GM18519 (cell line): ENCODE data around the gene ABCB10.
"Not testable (repeated sequence)": the region's sequence is repeated elsewhere in the genome, so short reads cannot be mapped to it uniquely, and the experiment has no call there.

ENCODE experiments used
- ATAC-seq: cut with Tn5 transposase; IDR thresholded peaks from one replicate; pipeline ENCODE4 v1.9.1; 2021; ENCODE audit warnings: mild to moderate bottlenecking, moderate library complexity; ENCODE audit not compliant: unreplicated experiment, low FRiP score

ABCB10 gene

GRCh38 chr1:229574679-229575442 lies 16.4 kb upstream of the ABCB10 start:
- ATAC-seq = no peak

GRCh38 chr1:229572286-229572685 lies 13.8 kb upstream of the ABCB10 start:
- ATAC-seq = no peak

- no peak for ATAC-seq
These were observed 12.5 kb upstream of the ABCB10 start for GRCh38 chr1:229570891-229571516.

GRCh38 chr1:229570305-229570704 lies 11.8 kb upstream of the ABCB10 start:
- ATAC-seq = no peak

GRCh38 chr1:229567109-229567868 lies 8.8 kb upstream of the ABCB10 start:
- no peak for ATAC-seq

GRCh38 chr1:229563701-229564100 lies 5.2 kb upstream of the ABCB10 start:
- no peak for ATAC-seq

- ATAC-seq = no peak
These were observed 4.7 kb upstream of the ABCB10 start for GRCh38 chr1:229563241-229563640.

GRCh38 chr1:229562686-229563085 lies 4.2 kb upstream of the ABCB10 start:
- no peak for ATAC-seq

GRCh38 chr1:229561141-229561540 lies 2.6 kb upstream of the ABCB10 start:
- ATAC-seq = no peak

GRCh38 chr1:229560124-229560523 lies 1.6 kb upstream of the ABCB10 start:
- ATAC-seq = not testable (repeated sequence)

- not testable (repeated sequence) for ATAC-seq
These were observed 862 bp upstream of the ABCB10 start for GRCh38 chr1:229559336-229559801.

GRCh38 chr1:229557913-229558414 lies 543 bp downstream of the ABCB10 start:
- ATAC-seq = peak; percentile 24

GRCh38 chr1:229557200-229557850 lies 1.2 kb downstream of the ABCB10 start:
- no peak for ATAC-seq

- no peak for ATAC-seq
These were observed 3.5 kb downstream of the ABCB10 start for GRCh38 chr1:229554886-229555621.

GRCh38 chr1:229553621-229554130 lies 4.8 kb downstream of the ABCB10 start:
- no peak for ATAC-seq

GRCh38 chr1:229552732-229553131 lies 5.8 kb downstream of the ABCB10 start:
- ATAC-seq = no peak

- ATAC-seq = no peak
These were observed 7.5 kb downstream of the ABCB10 start for GRCh38 chr1:229550812-229551567.

GRCh38 chr1:229547542-229547941 lies 11.0 kb downstream of the ABCB10 start:
- no peak for ATAC-seq

- no peak for ATAC-seq
These were observed 13.9 kb downstream of the ABCB10 start for GRCh38 chr1:229544587-229544986.
